Measurements from ENCODE around the gene ENKUR.

- TF ChIP-seq CTCF (IDR thresholded peaks at IDR 0.05) (no peak), POLR2A (IDR thresholded peaks at IDR 0.05) (no peak)
These were observed 26.9 kb downstream of the ENKUR start for GRCh38 chr10:24988831-24989640.

All from Peyer's patch (tissue), 4 donors.